GM12891 (cell line): ENCODE measurements around the gene PLEKHA8.

Source experiments
- PAX5 ChIP-seq: IDR thresholded peaks from 2 replicates; pipeline ENCODE4 v1.6.1; 2011; ENCODE audit warnings: low read length, moderate library complexity, mild to moderate bottlenecking; ENCODE audit not compliant: insufficient read depth, severe bottlenecking
- POLR2A ChIP-seq: IDR thresholded peaks from 2 replicates; pipeline ENCODE4 v1.6.1; 2011; ENCODE audit warnings: low read depth, low read length, control low read depth
- POLR2AphosphoS5 ChIP-seq: IDR thresholded peaks from 2 replicates; pipeline ENCODE4 v1.6.1; 2011; ENCODE audit warnings: low read depth, low read length, control low read depth
- POU2F2 ChIP-seq: IDR thresholded peaks from 2 replicates; pipeline ENCODE4 v1.6.1; 2011; ENCODE audit warnings: low read depth, mild to moderate bottlenecking, control low read depth, low read length, moderate library complexity
- SPI1 ChIP-seq: IDR thresholded peaks from 2 replicates; pipeline ENCODE4 v1.6.1; 2011; ENCODE audit warnings: low read depth, low read length, control low read depth
- TAF1 ChIP-seq: IDR thresholded peaks from 2 replicates; pipeline ENCODE4 v1.6.1; 2011; ENCODE audit warnings: low read depth, low read length, control low read depth

DNA sequence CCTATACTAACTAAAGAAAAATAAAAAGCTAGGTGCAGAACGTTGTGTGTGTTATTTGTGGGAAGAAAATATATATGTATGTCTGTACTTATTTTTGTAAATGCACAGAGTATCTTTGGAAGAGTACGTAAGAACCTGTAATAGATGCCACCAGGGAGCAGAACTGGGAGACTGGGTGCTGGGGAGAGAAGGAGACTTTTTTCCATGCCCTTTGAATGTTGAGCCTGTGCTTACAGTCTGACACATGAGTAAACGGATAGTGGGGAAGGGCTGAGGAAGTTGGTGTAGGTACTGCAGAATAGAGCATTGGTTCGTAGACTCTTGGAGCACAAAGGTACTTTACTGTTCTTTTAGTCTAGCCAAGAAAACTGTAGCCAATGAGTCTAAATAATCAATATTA, 37.3 kb upstream of the PLEKHA8 start:
- TF ChIP-seq TAF1 (no peak), POLR2A (no peak), POLR2AphosphoS5 (no peak), SPI1 (no peak), PAX5 (no peak), POU2F2 (no peak)
